GM19452 (cell line): Measurements from ENCODE around the gene CENPB.

Experiments used
- ATAC-seq: cut with Tn5 transposase; IDR thresholded peaks from one replicate; pipeline ENCODE4 v1.9.1; 2021; ENCODE audit not compliant: unreplicated experiment

Gene CENPB

DNA sequence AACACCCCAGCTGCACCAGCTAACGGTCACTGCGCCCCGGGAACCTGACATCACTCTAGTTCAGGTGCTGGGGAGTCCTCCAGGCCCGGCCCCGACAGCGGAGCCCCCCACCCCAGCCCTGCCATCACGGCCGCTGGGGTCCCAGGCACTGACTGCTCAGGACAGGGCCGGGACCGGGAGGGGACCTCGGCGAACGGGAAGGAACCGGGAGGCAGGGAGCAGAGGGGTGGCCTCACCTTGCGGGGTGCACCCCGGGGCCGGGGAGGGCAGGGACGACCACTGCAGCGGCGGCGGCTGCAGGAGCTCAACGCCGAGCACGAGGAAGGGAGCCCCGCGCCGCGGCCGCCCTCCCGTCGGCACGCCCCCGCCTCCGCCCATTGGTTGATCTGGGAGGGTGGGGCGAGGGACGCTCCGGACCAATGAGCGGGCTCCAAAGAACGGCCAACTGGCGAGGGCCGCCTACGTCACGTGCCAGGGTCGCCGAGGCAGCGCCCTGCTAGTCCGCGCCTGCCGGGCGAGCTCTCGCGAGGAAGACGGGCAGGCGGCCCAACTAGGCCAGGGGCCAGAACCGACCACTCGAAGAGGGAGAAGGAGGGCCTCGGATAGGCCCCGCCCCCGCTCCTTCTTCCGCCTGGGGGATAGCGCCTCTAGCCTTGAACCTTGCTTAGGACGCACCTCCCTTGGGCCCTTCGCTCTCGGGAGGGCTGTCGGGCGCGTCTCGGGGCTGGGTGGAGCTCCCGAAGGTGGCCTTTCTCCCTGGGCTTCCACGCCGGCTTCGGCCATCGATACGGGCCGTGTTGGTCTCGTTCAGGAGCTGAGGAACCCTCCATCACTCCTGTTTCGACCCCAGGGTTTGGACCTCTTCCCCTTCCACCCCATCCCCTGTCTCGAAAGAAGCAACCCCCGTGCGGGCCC, 18.9 kb downstream of the CENPB start, which contains the start of gene ADISSP:
TSS of gene ADISSP (minus strand) at position 327 of the 915 bp plus-strand sequence. CDS start 7,653 bp downstream, outside the sequence.
- peak; percentile 95 for ATAC-seq

GRCh38 chr20:3767110-3767426, 19.5 kb downstream of the CENPB start:
- ATAC-seq, result no peak

GRCh38 chr20:3766422-3767109, 20.0 kb downstream of the CENPB start:
- no peak for ATAC-seq

DNA sequence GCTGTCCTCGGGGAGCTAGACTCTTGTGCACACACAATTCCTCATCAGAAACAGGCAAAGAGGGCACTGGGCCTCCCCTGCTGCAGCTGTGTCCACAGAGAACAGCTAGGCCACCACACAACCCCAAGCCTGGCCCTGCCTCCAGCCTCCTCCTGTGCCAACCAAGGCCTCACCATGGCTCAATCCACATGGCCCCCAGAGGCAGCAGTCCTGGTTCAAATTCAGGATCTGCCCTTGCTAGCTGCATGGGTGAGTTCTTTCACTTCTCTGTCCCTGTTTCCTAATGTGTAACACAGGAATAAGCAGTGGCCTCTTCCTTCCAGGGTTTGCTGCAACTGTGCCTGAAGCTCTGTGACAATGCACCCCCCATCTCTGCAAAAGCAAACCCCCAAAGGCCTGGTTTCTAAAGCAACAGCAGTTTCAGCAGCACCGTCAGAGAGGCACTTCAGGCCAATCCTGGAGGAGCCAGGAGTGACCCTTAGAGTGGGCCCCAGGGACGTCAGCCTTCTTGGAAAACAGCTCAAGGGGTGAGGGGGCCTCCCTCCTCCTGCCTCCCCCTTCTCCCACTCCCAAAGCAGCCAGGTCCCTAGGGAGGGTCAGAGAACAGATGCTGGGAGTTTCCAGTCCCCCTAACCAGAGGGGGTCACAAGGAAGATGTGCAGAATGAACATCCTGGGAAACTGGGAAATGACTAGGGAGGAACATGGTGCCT, 21.2 kb downstream of the CENPB start:
- no peak for ATAC-seq

- no peak for ATAC-seq
Observed at GRCh38 chr20:3764659-3765058, 21.9 kb downstream of the CENPB start.

DNA sequence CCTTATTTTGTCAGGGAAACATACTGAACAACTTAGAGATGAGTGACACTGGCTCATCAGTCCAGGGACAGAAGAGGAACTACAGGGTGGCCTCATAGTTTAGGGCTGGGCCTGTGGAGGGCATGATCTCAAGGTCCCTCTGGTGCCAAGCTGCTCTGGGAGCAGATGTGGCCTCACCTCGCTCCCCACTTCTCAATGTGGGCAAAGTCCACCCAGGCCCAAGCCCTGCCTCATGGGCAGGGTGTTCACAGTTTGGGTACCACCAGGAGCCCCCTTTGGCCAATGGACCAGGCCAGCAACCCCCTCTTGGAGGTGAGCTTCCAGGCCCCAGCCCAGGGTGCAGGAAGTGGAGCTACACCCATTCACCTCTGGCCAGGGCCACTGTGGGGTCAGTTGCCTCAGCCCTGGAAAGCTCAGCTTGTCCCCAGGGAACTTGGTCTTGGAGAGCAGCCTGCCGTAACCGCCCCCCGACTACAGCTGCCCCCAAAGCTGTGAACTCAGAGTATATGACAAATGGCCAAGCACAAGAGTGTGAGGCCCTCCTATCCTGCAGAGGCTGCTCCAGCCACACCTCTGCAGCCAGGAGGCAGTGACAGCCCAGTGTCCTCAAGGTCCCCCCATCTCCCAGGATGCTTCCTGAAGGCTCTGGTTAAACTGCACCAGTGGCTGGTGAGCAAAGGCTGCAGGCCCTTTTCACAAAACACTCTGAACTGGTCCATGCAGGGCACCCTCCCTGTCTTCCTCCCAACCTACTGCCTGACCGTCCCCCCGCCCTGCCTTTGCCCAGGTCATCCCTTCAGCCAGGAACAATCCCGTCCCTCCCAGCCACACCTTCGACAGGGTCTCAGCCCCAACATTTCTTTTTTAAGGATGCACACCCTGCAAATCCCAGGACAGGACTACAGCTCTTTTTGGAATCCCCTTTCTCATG, 22.6 kb downstream of the CENPB start:
- no peak for ATAC-seq

- no peak for ATAC-seq
Observed at GRCh38 chr20:3760655-3761348, 25.7 kb downstream of the CENPB start.

DNA sequence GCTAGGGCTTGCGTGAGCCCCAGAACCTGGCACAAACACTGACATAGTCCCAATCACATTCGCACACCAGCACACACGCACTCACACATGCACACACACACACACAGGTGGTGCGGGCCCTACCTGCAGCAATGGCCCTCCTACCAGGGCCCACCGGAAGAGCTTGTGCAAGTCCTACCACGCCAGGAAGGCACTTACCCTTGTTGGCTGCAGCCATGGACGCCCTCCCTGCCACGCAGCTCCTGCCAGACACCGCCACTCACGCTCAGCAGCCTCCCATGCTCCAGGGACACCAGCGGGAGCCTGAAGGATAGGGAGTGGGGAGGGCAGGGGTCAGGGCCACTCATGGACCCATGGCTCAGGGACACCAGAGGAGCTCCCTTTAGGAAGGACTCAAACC, 26.7 kb downstream of the CENPB start:
- ATAC-seq, result no peak

DNA sequence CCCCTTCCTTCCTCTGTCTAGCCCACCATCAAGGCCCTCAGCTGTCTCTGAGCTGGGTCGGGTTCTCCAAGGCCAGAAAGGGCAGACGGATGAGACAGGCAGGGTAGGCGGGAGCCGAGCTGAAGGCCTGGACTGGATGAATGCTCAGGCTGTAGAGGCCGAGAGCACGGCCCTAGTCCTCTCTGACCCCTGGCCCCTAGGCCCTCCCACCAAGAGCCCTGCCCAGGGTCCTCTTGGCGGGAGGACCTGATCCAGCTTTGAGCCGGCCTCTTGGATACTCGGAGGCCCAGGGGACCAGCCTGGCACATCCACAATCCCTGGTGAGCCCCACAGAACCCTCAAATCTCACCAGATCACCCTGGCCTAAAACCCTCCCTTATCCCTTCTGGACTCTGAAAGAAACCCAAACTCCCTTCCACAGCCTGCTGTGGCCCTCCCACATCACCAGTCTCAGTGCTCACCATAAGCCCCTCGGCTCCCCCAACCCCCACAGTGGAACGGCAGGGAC, 27.2 kb downstream of the CENPB start:
- ATAC-seq, result no peak

DNA sequence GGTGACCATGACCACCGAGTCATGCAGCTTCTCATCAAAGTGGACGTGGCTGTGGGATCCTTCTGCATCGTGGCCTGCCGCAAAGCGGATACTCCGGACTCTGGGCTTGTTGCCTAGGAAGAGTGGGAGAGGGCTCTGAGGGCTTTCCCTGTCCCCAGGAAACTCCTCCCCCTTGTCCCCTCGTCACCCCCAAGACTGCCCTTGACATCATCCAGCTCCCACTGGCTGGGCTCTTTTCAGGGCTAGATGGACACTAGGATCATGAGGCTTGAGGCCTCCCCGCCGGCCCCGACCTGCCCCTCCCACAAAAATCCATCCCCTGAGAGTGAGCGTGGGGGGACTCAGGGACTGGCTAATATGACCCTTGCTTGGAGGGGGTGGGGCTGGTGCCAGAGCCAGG, 28.0 kb downstream of the CENPB start:
- ATAC-seq, result no peak

DNA sequence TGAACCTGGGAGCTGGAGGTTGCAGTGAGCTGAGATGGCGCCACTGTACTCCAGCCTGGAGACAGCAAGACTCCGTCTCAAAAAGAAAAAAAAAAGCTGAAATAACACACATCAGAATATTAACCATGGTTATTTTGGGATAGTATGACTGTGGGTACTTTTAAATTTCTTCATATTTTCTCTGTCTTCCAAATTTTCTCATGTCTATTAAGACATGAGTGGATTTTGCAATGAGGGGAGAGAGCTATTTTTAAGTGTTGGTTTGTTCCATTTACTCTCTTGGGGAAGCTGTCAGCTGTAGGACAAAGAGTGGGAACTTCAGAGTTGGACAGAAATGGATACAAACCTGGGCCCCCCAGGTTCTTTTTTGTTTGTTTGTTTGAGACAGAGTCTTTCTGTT, 29.3 kb downstream of the CENPB start:
- ATAC-seq, result no peak

DNA sequence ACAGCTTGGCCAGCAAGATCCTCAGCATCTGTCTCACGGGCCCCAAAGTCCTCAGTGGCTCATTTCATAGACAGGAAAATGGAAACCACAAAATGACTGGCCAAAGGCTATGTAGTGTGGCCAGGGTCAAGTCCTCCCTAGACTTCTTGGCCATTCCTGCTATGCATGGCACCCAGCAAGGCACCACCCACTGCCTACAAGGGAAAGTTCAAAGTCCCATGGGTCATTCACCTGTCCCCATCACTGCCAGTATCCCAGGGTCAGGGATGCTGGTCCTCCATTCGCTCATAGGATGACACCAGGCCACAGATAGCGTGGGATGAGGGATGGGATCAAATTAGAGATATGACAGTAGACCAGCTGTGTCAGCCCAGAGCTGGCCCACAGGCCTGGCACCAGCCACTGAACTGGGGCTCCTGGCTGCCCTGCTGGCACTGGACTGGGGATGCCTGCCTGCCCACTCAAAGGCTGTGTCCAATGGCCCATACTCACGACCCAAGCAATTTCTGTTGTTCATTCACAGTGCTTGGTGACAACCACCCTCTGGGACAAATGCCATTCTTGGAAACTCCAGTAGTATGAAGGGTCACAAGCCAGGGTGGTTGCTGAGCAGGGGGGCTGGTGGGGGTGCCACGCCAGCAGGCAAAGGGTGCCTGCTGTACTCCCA, 30.6 kb downstream of the CENPB start:
- no peak for ATAC-seq

- no peak for ATAC-seq
Observed at GRCh38 chr20:3755269-3755668, 31.3 kb downstream of the CENPB start.

DNA sequence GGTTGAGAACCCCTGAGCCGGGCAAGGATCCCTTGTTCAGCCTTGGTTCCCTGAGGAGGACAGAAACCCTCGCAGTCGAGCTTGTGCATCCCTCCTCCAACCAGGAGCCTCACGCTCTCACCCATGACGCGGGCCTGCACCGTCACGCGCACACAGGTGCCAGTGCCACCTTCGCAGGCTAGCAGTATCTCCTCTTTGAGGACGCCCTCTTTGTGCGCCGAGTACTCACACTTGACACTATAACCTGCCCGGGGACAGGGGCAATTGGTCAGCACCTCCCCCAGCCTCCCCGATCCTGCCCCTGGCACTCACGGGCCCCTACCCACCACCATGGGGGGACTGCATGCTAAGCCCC, 32.3 kb downstream of the CENPB start:
- no peak for ATAC-seq

- ATAC-seq, result no peak
Observed at GRCh38 chr20:3753501-3754275, 32.9 kb downstream of the CENPB start.

GRCh38 chr20:3753098-3753497, 33.4 kb downstream of the CENPB start:
- ATAC-seq, result no peak

GRCh38 chr20:3752386-3752759, 34.2 kb downstream of the CENPB start:
- ATAC-seq, result no peak

DNA sequence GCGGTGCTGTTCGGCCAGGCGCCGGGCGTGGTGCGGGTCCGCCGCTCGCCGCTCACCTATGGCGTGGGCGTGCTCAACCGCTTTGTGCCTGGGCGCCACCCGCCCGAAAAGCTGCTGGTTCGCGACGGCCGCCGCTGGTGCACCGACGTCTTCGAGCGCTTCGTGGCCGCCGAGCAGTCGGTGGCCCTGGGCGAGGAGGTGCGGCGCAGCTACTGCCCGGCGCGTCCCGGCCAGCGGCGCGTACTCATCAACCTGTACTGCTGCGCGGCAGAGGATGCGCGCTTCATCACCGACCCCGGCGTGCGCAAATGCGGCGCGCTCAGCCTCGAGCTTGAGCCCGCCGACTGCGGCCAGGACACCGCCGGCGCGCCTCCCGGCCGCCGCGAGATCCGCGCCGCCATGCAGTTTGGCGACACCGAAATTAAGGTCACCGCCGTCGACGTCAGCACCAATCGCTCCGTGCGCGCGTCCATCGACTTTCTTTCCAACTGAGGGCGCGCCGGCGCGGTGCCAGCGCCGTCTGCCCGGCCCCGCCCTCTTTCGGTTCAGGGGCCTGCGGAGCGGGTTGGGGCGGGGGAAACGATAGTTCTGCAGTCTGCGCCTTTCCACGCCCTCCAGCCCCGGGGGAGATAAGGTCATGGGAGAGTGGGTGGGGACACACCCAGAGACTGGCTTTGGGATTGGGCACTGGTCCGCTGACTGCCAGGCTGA, 34.7 kb downstream of the CENPB start:
- ATAC-seq, result no peak
